SK-N-SH treated with all-trans-retinoic acid at 6 μM for 48 hours (cell line): ENCODE measurements around the gene TECR.

ENCODE experiments used
- ARNTL ChIP-seq: fragments of 450-650 bp; formaldehyde crosslinking; IDR thresholded peaks from 2 replicates; pipeline ENCODE4 v1.5.0; 2020; ENCODE audit warnings: low read depth, mild to moderate bottlenecking, moderate library complexity, borderline replicate concordance
- BACH2 ChIP-seq: fragments of 250-450 bp; sonication (Bioruptor Pico); IDR thresholded peaks from 2 replicates; pipeline ENCODE4 v1.9.0; 2021; ENCODE audit warnings: mild to moderate bottlenecking, borderline replicate concordance
- PPARA ChIP-seq: fragments of 250-450 bp; sonication (Bioruptor Pico); IDR thresholded peaks from 2 replicates; pipeline ENCODE4 v1.5.0; 2020; ENCODE audit warnings: mild to moderate bottlenecking, borderline replicate concordance
- TOX ChIP-seq: fragments of 250-450 bp; sonication (Bioruptor Pico); IDR thresholded peaks from 2 replicates; pipeline ENCODE4 v1.8.0; 2021; ENCODE audit warnings: mild to moderate bottlenecking, moderate library complexity, borderline replicate concordance
- ZFP3 ChIP-seq: fragments of 250-450 bp; sonication (Bioruptor Pico); IDR thresholded peaks from 2 replicates; pipeline ENCODE4 v1.5.0; 2020; ENCODE audit warnings: mild to moderate bottlenecking, moderate library complexity
- ZNF70 ChIP-seq: fragments of 450-650 bp; formaldehyde crosslinking; IDR thresholded peaks from 2 replicates; pipeline ENCODE4 v1.5.0; 2020; ENCODE audit warnings: mild to moderate bottlenecking, moderate library complexity
- TF ChIP-seq, protein P1 (sequence below): fragments of 250-450 bp; sonication (Bioruptor Pico); IDR thresholded peaks from 2 replicates; pipeline ENCODE4 v1.5.1; 2020; ENCODE audit warnings: low read depth, mild to moderate bottlenecking, moderate library complexity
- TF ChIP-seq, protein P2 (sequence below): fragments of 250-450 bp; sonication (Bioruptor Pico); IDR thresholded peaks from 2 replicates; pipeline ENCODE4 v1.5.0; 2020; ENCODE audit warnings: mild to moderate bottlenecking, moderate library complexity

DNA sequence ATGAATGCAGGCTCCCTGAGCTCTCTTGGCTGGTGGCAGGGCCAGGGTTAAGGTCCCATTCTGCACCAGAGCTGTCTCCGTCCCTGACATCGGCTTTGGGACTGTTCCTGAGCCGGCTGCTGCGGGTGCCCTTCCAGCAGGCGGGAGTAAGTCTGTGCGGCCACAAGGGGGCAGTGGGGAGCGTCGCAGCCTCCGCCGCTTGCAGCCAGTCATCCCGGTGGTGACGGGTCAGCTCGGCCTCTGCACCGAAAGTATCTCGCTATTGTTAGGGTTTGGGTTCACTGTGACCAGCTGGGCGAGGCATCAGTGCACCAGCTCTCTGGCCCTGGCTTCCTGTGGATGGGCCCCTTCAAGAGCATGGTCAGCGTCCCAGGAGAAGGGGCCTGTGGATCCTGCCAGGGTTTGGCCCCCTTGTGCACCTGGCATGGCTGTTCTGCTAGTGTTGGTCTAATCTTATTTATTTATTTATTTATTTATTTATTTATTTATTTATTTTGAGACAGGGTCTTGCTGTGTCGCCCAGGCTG is 27.3 kb downstream of the TECR start:
- TF ChIP-seq, protein P1, sequence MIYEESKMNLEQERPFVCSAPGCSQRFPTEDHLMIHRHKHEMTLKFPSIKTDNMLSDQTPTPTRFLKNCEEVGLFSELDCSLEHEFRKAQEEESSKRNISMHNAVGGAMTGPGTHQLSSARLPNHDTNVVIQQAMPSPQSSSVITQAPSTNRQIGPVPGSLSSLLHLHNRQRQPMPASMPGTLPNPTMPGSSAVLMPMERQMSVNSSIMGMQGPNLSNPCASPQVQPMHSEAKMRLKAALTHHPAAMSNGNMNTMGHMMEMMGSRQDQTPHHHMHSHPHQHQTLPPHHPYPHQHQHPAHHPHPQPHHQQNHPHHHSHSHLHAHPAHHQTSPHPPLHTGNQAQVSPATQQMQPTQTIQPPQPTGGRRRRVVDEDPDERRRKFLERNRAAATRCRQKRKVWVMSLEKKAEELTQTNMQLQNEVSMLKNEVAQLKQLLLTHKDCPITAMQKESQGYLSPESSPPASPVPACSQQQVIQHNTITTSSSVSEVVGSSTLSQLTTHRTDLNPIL: no peak
- TF ChIP-seq PPARA: no peak
- no peak for TF ChIP-seq BACH2 (CRISPR knock-in tag)
- no peak for TF ChIP-seq ZFP3 (CRISPR knock-in tag)
- TF ChIP-seq, protein P2, sequence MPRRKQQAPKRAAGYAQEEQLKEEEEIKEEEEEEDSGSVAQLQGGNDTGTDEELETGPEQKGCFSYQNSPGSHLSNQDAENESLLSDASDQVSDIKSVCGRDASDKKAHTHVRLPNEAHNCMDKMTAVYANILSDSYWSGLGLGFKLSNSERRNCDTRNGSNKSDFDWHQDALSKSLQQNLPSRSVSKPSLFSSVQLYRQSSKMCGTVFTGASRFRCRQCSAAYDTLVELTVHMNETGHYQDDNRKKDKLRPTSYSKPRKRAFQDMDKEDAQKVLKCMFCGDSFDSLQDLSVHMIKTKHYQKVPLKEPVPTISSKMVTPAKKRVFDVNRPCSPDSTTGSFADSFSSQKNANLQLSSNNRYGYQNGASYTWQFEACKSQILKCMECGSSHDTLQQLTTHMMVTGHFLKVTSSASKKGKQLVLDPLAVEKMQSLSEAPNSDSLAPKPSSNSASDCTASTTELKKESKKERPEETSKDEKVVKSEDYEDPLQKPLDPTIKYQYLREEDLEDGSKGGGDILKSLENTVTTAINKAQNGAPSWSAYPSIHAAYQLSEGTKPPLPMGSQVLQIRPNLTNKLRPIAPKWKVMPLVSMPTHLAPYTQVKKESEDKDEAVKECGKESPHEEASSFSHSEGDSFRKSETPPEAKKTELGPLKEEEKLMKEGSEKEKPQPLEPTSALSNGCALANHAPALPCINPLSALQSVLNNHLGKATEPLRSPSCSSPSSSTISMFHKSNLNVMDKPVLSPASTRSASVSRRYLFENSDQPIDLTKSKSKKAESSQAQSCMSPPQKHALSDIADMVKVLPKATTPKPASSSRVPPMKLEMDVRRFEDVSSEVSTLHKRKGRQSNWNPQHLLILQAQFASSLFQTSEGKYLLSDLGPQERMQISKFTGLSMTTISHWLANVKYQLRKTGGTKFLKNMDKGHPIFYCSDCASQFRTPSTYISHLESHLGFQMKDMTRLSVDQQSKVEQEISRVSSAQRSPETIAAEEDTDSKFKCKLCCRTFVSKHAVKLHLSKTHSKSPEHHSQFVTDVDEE (CRISPR knock-in tag): no peak
- TF ChIP-seq ZNF70: no peak
- TF ChIP-seq ARNTL: no peak
- TF ChIP-seq TOX (CRISPR knock-in tag): no peak
